SK-N-DZ (cell line): Measurements from ENCODE around the gene TRIP12.
"Not testable (repeated sequence)": the region's sequence is repeated elsewhere in the genome, so short reads cannot be mapped to it uniquely, and the experiment has no call there.

Experiments used
- DNase-seq: peaks from one replicate; pipeline ENCODE4 v3.0.0-alpha.2; 2015; ENCODE audit warnings: low spot score

TRIP12 gene

DNA sequence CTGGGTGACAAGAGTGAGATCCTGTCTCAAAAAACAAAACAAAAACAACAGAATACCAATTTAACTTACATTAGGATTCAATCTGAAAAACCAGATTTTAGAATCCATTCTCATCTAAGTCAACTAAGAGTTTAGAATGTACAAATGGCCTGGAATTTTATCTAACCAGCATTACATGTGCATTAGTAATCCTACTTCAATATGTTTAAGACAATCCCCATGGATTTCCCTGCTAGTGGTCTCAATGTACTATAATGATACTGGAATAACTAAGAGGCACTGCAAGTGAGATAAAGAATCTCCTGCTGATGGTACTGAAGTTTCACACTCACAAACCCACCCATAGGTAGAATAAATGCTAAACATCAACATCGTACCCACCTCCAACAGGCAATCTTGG, 153.6 kb downstream of the TRIP12 start:
- DNase-seq: no peak

DNA sequence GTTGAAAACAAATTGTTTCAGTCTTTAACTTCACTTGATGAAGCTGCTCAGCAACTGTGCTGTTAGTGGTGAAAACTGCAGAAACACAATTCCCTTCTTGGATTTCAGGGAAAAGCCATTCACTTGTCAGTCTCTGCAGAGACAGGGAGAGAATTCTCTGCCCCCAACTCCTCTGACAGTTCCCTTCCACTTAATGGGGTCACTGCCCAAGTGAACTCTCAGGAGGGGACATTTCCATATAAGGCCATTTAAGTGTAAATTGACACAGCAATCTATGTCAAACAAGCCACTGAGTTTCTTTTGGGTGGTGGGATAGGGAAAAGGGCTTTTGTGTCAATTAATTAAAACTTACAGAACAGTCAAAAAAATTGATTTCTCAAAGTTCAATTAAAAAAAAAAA, 156.1 kb downstream of the TRIP12 start:
- no peak for DNase-seq

DNA sequence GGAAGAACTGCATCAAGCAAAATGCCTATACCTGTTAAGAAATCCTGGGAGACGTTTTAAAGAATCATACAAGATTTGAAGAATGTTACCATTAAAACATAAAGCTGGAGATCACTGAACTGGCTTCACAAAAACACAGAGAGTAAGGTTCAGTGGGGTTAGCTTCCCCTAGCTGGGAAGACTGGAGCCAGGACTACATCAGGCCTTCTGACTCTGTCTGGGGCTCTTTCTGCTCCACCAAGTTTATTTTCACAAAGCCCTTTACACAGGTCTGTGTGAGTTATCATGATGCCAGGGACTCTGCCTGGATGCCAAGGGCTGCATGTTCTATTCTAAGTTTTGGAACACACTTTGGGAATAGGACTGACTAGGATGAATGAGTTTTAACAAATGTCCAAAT, 160.1 kb downstream of the TRIP12 start:
- DNase-seq: no peak

DNA sequence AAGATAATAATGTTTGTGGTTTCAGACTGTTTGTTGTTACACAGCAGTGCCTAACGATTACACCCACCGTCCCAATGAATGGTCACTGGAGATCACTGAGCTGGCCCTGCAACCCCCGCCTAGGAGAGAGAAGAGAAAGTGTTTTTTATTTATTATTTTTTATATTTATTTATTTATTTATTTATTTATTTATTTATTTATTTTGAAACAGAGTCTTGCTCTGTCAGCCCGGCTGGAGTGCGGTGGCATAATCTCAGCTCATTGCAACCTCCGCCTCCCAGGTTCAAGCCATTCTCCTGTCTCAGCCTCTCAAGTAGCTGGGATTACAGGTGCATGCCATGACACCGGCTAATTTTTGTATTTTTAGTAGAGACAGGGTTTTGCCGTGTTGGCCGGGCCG, 164.3 kb downstream of the TRIP12 start:
- not testable (repeated sequence) for DNase-seq

DNA sequence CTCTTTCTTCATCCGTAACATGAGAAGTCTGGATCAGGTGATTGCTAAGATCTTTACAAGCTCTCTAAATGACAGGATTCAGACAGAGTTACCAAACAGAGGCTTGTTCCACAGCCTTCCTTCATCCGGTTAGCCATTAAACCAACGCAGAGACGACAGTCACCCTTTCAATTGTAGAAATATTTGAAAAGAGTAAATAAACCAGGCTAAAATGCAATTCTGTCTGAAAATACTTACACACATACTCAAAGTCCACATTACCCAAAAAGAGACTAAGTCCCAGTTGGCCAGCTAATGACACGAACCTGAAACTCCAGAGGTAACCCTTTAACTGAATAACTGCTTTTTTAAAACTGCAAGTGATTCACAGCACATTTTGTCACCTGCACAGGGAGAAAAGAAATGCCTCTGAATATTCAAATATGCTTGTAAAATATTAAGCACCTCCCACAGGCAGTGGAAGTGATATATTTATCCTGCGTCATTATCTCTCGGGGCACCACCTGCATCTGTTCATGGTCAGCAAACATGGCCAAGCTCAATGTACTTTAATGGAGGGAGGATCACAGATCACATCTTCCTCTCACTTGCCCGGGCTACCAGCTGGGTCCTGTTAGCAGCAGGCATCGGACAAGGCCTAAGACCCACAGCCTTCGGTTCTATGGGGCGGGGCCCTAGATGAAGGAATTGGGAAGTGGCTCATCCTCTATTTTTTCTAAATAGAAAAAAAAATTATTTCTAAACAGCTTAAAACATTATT, 168.7 kb downstream of the TRIP12 start:
- no peak for DNase-seq

DNA sequence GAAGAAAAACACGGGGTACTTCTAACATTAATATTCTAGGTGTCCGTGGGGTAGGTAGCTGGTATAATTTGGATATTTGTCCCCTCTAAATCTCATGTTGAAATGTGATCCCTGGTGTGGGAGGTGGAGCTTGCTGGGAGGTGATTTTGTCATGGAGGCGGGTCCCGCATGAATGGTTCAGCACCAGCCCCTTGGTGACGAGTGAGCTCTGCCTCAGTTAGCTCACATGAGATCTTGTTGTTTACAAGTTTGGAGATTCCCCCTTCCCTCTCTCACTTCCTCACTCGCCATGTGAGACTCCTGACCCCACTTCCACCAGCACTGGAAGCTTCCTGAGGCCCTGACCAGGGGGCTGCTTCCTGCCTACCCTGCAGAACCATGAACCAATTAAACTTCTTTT, 172.0 kb downstream of the TRIP12 start:
- no peak for DNase-seq

DNA sequence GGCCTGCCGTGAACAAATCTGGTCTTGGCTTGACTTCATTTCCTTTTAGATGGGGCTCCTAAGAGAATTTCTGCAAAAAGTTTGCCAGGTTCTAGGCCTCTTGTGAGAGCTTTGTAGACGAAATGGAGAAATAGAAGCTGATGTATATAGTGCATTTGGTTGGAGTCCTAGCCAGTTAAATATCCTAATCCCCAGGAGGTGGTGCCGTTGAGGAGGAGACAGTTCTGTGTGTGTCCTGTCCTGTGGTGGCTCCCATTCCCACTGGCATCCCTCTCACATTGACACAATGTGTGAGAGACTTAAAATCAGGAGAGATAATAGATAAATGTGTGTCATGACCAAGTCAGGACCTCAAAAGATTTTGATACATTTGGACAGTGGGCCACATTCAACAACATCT, 172.9 kb downstream of the TRIP12 start:
- DNase-seq: no peak

DNA sequence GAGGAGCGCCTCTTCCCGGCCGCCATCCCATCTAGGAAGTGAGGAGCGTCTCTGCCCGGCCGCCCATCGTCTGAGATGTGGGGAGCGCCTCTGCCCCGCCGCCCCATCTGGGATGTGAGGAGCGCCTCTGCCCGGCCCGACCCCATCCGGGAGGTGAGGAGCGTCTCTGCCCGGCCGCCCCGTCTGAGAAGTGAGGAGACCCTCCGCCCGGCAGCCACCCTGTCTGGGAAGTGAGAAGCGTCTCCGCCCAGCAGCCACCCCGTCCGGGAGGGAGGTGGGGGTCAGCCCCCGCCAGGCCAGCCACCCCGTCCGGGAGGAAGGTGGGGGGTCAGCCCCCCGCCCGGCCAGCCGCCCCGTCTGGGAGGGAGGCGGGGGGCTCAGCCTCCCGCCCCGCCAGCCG, 179.1 kb downstream of the TRIP12 start:
- not testable (repeated sequence) for DNase-seq

DNA sequence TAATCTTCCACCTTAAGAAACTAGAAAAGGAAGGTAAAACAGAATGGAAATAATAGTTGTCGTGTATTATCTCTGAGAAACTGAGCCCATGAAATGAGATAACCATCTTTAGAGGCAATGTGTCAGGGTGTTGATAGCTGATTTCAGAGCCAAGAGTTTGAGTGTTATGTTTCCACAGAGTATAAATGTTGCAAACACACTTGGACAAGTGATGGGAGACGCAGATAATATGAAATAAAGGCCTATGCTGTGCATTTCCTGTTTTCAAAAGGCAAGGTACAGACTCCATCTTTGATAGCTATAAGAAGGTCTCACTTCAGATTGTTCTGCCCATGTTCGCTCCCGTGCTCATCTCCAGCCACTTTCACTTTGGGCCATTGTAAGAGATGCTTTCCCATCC, 181.5 kb downstream of the TRIP12 start:
- DNase-seq: no peak

DNA sequence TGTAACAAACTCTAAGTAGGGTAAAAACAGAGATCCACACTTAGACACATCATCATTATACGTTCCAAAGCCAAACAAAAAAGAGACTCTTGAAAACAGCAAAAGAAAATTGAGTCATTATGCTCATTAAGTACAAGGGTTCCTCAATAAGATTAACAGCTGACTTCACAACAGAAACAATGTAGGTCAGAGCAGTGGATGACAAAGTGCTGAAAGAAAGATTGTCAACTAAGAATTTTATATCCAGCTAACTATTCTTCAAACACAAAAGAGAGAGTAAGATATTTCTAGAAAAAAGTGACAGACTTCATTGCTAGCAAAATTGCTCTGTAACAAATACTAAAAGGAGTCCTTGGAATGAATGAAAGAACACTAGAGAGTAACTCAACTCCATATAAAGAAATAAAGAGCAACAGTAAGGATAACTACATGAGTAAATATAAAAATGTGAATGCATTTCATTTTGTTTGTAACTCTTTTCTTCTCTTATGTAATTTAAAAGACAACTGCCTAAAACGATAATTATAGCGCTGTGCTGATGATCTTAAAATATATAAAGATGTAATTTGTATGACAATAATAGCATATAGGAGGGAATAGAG, 183.7 kb downstream of the TRIP12 start:
- no peak for DNase-seq

DNA sequence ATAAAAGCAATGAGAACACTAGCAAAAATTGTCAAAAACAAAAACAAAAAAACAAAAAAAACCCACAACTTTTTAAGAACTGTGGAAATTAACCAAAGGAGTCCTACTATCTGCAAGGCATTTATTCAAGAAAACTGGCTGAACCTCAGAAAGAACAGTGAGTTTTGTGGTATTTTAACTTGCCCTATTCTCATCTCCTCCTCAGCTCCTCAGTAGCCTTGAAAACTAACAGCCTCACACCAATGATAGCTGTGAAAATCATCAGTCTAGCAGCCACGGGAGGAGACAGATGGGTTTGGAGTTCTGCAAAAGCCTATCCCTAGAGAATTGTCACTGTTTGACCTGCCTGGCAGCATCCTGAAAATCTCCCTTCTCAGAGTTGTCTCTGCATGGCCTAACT, 187.4 kb downstream of the TRIP12 start:
- DNase-seq: no peak

DNA sequence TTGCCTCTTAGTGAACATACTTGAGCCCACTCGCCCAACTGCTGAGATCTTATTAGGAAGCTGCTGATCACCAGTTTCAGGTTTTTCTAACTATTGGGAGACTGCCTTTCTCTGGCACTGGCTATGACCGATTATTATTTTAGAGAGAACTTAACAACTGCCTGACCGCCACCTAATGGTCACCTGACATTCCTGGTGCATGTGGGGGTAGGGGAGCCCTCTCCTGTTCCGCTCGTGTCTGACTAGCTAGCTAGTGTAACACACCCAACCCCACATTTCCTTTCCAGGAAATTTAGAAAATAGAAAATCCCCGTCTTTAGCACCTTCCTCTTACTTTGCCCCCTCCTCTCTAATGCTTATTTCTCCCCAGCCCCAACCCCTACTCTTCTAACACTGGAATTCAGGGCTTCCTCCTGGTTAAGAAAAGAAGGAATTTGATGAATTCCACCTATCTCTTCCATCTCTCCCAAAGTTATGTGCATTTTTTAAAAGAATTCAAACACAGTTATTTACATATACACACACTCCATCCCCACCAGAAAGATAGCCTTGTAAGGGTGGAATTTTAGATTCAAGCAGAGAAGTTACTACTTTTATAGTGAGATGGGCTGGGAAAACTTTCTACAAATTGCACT, 188.1 kb downstream of the TRIP12 start:
- no peak for DNase-seq

DNA sequence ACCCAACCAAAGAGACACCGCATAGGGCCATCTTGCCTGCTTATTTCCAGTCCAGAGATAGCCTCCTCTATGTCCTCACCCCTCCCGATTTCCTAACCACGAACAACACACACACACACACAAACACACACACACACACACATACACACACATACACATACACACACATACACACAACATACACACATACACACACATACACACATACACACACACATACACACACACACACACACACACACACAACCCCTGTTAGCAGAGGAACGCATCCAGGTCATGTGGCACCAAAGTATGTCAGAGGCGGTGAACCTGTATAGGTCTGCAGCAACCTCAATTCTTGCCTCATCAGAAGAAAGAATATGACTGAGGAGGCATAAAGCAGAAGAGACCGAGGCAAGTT, 188.9 kb downstream of the TRIP12 start:
- DNase-seq: no peak

DNA sequence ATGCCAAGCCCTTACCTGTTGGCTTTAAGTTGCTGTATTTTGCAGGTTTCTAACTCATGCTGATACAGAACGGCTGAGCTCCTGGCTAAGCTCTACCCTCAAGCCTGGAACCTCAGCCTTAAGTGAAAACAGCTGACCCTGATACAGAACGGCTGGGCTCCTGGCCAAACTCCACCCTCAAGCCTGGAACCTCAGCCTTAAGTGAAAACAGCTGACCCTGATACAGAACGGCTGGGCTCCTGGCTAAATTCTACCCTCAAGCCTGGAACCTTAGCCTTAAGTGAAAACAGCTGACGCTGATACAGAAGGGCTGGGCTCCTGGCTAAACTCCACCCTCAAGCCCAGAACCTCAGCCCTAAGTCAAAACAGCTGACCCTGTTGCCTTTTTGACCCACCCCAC, 189.9 kb downstream of the TRIP12 start:
- peak; percentile 38 for DNase-seq

DNA sequence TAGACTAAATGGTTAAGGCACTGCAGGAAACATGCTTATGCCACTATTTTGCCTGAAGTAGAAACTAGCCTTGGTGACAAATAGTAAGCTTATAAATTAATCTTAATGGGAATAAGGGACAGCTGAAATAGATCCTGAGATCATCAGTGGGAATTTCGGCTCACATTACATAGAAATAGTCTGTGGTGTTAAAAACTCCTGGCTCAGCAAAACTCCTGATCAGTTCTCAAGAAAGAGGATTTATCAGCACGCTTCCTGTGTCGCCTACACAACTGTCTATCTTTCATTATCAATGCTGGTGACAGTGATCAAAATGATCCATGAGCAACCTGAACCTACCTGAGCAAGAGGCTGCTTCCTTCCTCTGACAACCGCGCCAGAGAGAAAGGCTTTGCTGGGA, 190.4 kb downstream of the TRIP12 start:
- no peak for DNase-seq

DNA sequence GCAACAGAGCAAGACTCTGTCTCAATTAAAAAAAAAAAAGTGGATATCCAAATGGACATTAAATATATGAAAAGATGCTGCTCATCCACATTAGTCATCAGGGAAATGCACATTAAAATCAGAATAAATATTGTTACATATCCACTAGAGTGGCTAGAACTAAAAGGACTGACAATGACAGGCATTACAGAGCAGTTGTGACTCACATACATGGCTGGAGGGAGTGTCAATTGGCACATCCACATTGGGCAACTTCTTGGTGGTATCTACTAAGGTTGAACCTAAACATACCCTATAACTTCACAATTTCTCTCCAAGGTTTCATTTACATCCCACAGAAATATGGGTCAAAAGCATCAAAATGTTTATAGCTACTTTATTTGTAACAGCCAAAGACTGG, 193.4 kb downstream of the TRIP12 start:
- no peak for DNase-seq

DNA sequence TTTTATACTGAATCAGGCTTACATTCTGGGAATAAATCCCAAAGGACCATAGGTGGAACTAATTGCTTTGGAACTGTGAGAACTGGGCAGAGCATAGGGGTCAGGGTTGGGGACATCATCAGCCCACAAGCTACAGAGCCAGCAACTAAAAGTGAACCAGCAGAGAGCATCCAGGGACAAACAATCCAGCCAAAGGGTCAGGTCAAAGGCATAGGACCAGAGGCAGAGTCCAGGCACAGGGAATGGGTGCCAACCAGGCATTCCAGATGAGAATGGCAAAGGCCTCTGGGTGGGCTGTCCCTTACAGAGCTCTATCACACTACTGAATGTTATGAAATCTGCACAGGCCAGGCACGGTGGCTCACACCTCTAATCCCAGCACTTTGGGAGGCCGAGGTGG, 195.2 kb downstream of the TRIP12 start:
- DNase-seq: no peak

DNA sequence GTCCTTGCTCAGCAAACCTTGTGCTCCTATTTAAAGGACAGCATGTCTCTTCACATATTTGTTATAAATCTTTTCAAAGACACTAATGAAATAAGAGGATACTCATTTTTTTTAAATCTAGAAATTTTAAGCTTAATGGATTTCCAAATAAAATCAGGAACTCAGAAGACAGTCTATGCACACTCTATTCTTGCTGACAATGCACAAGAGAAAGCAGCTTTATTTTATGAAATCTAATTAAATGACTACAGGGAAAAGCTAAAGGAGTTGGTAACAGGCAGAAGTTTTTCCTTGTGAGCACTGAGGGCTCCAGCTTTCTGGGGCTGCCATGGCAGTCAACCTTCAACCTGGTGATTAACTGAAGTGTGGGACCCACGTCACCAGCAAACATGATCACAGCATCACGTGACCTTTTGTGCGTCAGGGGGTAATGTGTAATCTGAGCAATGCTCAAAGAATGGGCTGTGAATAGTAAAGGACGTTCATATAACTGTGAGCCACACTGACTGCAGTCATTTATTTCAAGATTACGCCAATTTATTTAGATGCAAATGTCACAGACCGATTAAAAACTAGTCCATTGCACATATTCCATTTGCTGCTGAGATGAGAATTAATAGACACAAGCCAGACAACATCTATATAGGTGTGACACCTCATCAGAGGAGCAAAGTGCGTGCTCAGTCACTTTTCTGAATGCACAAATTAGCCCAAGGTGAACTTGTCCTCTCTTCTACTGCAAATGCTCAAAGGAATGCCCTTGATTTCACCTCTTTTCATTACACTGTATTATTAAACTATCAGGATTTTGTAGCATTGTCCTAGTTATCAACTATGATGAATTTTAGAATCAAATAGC, 195.9 kb downstream of the TRIP12 start:
- DNase-seq: no peak

DNA sequence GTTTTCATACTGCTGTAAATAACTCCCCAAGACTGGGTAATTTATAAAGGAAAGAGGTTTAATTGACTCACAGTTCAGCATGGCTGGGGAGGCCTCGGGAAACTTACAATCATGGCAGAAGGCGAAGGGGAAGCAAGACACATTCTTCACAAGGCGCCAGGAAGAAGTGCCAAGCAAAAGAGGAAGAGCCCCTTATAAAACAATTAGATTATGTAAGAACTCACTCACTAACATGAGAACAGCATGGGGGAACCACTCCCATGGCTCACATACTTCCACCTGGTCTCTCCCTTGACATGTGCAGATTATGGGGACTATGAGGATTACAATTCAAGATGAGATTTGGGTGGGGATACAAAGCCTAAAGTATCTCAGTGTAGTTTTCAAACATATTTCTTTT, 198.6 kb downstream of the TRIP12 start:
- DNase-seq: not testable (repeated sequence)

DNA sequence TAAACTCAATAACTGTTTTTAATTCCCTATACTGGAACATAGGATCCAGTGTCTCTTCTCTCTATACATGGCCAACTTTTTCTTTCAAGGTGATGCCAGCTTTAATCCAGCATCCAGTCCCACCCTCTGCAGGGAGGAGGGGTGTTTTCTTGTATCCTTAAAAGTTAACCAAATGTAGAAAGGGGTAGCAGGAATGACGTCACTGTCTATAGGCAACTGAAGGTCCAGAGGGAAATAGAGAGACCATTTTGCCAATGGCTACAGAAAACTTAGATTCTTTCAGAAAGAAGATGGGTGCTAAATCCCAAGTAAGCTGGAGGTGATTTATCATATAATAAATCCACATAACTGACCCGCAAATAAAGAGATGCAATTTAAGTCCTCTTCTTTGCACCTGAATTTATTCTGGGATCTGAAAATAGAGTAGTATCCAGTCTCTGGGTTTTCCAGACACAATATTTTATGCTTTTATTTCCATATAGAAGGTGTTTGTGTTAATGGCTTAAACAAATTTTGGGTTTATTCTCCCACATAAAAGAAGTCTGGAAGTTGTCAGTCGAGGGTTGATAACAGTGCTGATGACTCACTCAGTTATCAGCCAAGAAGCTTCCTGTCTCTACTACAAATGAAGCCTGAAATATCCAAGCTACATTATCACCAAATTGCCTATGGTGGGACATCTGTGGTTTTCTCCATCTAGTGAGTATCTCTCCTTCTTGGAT, 201.7 kb downstream of the TRIP12 start:
- DNase-seq: no peak

DNA sequence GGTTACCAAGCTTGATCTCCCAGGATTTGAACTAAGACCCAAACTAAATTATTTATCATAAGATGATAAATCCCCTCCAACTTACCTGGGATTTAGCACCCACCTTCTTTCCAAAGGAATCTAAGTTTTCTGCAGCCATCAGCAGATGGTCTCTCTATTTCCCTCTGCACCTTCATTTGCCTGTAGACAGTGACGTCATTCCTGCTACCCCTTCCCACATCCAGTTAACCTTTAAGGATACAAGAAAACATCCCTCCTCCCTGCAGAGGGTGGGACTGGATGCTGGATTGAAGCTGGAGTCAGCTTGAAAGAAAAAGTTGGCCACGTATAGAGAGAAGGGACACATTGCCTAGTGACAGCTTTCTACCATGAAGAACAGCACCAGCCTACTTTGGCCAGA, 203.8 kb downstream of the TRIP12 start:
- no peak for DNase-seq
